Urothelium cell line (cell line): ENCODE measurements around the gene ZNF474.

Experiments
- DNase-seq: peaks from one replicate; pipeline ENCODE4 v3.0.0; 2011; ENCODE audit warnings: low spot score, mixed read lengths
- FAIRE-seq: peaks from 2 replicates; lab custom pipeline; 2011; peaks lifted over from hg19 to GRCh38; lab: Jason Lieb, UNC

ZNF474 gene

GRCh38 chr5:122152266-122152900 lies 23.0 kb downstream of the ZNF474 start:
- no peak for DNase-seq
- no peak for FAIRE-seq

GRCh38 chr5:122153230-122153629 lies 23.9 kb downstream of the ZNF474 start:
- FAIRE-seq = no peak
- DNase-seq = no peak

DNA sequence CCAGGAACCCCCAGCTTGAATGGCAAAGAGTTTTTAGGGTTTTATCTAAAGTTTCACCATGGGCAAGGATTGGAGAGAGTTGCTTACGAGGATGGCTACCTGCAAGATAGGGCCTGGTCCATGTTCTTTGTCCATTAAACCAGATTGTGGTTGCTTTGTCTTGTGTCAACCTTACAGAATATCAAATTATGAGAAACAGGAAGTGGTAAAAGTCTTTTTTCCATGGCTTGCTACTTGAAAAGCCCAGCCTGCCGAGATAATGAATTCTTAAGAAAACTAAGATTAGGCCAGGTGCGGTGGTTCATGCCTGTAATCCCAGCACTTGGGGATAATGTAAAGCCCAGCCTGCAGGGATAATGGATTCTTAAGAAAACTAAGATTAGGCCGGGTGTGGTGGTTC lies 24.4 kb downstream of the ZNF474 start:
- no peak for FAIRE-seq

DNA sequence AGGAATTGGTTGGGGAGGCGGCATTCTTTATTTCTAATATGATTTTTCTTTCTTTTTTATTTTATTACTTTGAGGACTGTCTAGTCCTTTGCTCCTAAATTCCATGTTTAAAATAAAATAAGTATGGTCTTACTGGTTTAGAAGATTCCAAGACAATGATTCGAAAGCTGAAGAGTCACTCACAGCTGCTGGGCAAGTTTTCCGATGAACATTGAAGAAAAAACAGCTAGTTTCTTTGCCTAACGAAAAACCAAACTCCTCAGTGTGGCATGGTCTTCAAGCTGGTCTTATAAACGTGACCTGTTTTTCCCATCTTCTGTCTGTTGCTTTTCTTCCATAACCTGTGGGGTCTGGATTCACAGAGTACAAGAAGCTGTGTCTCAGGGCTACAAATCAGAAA lies 25.1 kb downstream of the ZNF474 start:
- FAIRE-seq = no peak

More for the DNA sequence above, 24.4 kb downstream of the ZNF474 start:
- no peak for DNase-seq

GRCh38 chr5:122154910-122155309 lies 25.6 kb downstream of the ZNF474 start:
- no peak for FAIRE-seq
- no peak for DNase-seq

More for the DNA sequence above, 25.1 kb downstream of the ZNF474 start:
- DNase-seq = no peak

DNA sequence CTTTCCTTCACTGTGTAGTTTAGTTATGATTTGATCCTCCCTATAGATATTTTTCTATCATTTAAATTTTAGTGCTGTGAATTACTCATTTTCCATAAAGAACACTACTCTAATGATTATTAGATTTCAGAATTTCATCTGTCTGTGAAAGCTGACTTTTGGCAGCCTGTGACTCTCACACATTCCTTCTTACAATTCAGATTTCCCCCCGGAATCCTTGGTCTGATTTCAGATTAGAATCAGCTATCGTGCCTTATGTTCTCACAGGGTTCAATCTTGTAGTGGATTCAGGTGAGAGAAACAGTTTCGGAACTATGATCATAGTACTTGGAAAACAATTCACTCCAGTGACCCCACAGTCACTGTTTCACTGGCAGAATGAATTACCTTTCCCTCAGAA lies 26.2 kb downstream of the ZNF474 start:
- DNase-seq (no peak), FAIRE-seq (no peak)

DNA sequence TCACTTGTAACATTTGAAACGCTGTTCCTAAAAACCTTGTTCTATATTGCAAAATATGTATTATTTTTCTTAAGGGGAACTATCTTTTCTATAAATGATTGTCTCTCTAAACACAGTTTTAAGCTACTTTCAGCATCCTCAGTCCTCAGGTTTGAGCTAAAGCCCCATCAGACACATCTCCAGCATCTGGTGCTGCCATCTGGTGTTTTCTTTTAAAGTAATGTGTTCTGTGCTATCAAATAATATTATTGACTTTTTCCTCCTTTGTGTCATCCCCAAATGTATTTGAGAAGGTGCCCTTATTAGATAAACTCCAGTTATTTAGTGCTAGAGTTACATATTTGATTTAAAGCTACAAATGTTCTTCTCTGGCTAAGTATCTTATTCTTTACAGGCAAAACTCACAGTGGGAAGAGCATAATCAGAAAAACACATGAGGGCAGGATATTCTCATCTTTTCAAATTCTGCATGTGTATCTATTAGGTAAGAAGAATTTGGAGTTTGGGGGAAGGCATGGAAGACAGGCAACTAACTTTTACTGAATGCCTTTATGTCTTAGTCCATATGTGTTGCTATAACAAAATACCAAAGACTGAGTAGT lies 27.5 kb downstream of the ZNF474 start:
- no peak for FAIRE-seq
- no peak for DNase-seq

DNA sequence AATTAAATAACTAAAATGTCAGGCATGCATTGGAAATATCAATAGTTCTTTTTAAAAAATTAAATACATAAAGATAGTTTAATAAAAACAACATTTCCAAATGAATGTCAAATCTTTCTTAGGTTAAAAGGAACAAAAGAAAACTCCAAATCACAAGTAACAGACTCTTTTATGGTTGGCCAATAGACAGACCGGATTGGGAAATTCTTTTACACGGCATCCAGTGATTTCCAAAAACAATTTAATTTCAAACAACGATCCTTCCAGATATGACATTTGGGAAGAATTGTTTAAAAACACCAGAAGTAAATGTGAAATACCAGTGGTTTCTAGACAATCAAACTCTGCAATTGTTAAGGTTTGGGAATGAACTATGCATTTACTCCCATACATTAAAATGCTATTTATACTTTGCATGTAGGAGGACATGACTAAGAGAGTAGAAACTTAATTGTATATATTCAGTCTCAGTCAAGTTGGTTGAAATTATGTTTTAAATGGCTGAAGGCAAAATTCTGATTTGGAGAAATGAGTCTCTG lies 32.8 kb downstream of the ZNF474 start:
- no peak for FAIRE-seq
- DNase-seq = no peak

GRCh38 chr5:122163121-122164069 lies 34.0 kb downstream of the ZNF474 start:
- FAIRE-seq (no peak), DNase-seq (peak; percentile 41)

GRCh38 chr5:122164070-122164435 lies 34.7 kb downstream of the ZNF474 start:
- FAIRE-seq (no peak), DNase-seq (no peak)

GRCh38 chr5:122164831-122165558 lies 35.6 kb downstream of the ZNF474 start:
- FAIRE-seq = no peak
- DNase-seq = no peak

DNA sequence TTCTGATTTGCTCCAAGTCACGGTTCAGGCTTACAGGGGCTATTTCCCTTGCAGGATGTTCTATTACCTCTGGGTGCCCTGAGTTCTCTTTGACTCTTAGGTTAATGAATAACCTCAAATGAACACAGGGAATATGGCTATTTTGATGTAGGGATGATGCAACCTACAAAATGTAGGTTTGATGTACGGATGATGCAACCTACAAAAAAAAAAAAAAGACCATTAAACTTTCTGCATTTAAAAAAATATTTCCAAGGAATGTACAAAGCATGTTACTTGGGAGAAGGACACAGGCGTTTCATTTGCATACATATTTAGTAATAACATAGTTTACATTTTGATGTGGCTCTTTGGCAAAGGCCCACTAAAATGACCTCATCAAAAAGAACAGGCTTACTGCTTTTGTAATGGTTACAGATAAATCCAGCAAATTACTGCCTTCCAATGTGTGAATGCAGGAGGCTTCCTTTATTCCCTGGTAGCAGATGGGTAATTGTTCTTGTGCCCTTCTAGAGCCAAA lies 36.3 kb downstream of the ZNF474 start:
- FAIRE-seq (no peak), DNase-seq (no peak)

GRCh38 chr5:122169350-122170103 lies 40.2 kb downstream of the ZNF474 start:
- no peak for DNase-seq
- peak; percentile 61 for FAIRE-seq

DNA sequence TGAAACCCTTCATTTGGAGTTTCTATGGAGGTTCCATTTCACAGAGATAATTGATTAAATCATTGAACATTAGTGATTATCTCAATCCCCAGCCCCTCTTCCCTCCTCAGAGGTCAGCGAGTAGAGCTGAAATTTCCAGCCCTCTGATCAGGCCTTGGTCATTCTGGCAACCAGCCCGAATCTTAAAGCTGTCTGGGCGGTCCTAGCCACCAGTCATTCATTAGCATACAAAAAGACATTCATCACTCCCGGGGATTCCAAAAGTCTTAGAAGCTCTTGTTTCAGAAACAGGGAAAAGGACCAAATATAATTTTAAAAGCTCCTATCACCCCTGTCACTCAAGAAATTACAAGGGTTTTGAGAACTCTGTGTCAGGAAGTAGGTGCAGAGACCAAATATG lies 41.3 kb downstream of the ZNF474 start:
- no peak for FAIRE-seq
- DNase-seq = no peak

GRCh38 chr5:122172207-122172606 lies 42.9 kb downstream of the ZNF474 start:
- DNase-seq (no peak), FAIRE-seq (no peak)

GRCh38 chr5:122173474-122174415 lies 44.4 kb downstream of the ZNF474 start:
- no peak for FAIRE-seq
- DNase-seq = no peak

- DNase-seq (no peak), FAIRE-seq (no peak)
Measured at GRCh38 chr5:122175091-122175490, 45.7 kb downstream of the ZNF474 start.

- FAIRE-seq = no peak
Measured at GRCh38 chr5:122175852-122176251, 46.5 kb downstream of the ZNF474 start.

DNA sequence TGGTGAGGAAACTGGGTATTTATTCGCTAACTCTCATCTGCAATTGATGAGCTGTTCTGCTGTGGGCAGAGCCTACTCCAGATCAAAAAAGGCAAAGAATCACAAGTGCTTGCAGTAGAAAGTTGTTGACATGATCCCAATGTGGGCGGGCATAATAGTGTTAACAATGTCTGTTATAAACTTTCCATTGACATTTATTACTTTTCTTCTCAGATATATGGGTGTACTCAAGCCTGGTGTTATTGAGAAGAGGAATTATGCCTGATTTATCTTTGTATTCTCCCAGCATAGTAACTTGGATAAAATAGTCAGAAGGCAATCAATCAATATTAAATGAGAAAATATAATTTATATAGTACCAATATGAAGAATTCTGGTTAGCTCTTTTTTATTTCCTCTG lies 47.8 kb downstream of the ZNF474 start:
- FAIRE-seq = no peak
- DNase-seq = no peak

More at GRCh38 chr5:122175852-122176251, 46.5 kb downstream of the ZNF474 start:
- DNase-seq = no peak
